Thyroid gland (tissue), 4 donors: ENCODE measurements around the gene GALNT2.

Experiments used
- POLR2A ChIP-seq, 2 donors: fragments of 450-650 bp; IDR thresholded peaks; one replicate each; pipeline ENCODE4 v1.6.1; 2017; ENCODE audit warnings: antibody characterized with exemption in 2 of 2, mild to moderate bottlenecking in 2 of 2, moderate library complexity in 1 of 2
- TF ChIP-seq, protein P1 (sequence below), 6 experiments: fragments of 200-600 bp in 3 of 6; fragments of 450-650 bp in 3 of 6; sonication (generic) in 3 of 6; IDR thresholded peaks; one replicate each; pipeline ENCODE4 v1.5.1; 2016 to 2019; ENCODE audit warnings: antibody characterized with exemption in 6 of 6, mild to moderate bottlenecking in 2 of 6, inconsistent platforms in 1 of 6, moderate library complexity in 1 of 6

DNA sequence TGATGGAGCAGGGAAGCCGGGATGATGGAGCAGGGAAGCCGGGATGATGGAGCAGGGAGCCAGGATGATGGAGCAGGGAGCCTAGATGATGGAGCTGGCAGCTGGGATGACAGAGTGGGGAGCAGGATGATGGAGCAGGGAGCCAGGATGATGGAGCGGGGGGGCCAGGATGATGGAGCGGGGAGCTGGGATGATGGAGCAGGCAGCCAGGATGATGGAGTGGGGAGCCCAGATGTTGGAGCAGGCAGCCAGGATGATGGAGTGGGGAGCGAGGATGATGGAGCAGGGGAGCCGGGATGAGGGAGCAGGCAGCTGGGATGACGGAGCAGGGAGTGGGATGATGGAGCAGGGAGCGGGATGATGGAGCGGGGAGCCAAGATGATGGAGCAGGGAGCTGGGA lies 16.0 kb downstream of the GALNT2 start:
- TF ChIP-seq, protein P1, sequence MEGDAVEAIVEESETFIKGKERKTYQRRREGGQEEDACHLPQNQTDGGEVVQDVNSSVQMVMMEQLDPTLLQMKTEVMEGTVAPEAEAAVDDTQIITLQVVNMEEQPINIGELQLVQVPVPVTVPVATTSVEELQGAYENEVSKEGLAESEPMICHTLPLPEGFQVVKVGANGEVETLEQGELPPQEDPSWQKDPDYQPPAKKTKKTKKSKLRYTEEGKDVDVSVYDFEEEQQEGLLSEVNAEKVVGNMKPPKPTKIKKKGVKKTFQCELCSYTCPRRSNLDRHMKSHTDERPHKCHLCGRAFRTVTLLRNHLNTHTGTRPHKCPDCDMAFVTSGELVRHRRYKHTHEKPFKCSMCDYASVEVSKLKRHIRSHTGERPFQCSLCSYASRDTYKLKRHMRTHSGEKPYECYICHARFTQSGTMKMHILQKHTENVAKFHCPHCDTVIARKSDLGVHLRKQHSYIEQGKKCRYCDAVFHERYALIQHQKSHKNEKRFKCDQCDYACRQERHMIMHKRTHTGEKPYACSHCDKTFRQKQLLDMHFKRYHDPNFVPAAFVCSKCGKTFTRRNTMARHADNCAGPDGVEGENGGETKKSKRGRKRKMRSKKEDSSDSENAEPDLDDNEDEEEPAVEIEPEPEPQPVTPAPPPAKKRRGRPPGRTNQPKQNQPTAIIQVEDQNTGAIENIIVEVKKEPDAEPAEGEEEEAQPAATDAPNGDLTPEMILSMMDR (IDR thresholded peaks at IDR 0.05): no peak
- no peak for TF ChIP-seq POLR2A (IDR thresholded peaks at IDR 0.05)
